ENCODE data around the gene FAM53A. TPM values are rescaled to one million over a fixed set of nuclear protein-coding genes. Genes with fewer than 3 reads are reported as not detected.
"Not testable (repeated sequence)": the region's sequence is repeated elsewhere in the genome, so short reads cannot be mapped to it uniquely, and the experiment has no call there.

FAM53A gene
- total RNA-seq, 1 donor from 2014 or later = 3.5 TPM

DNA sequence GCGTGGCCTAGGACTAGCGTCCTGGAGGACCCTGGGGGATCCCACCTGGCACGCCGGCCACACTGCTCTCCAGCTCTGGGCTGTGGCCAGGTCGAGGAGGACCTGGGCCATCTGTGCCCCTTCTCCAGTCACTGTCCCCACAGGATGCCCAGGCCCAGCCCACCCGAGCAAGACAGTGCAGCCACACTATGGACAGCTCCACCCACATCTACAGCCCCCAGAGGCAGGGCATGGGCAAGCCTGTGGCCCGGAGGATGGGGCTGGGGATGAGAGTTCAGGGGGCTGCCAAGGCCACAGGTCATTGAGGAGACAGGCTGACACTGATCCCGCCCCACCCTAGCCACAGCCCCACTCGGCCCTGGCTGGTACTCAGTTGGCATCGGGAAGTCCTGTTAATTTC lies 30.3 kb downstream of the FAM53A start:
- DNase-seq = no peak
- Mint-ChIP-seq H3K4me3 (no peak overlapping the region), H3K27ac (no peak overlapping the region), H3K9me3 (no peaks in the 10 kb centered on the region), H3K4me1 (no peaks in the 10 kb centered on the region), H3K27me3 (no peaks in the 10 kb centered on the region), H3K36me3 (ENCODE audit: low read depth) (no peaks in the 10 kb centered on the region)
- intact Hi-C loops (cut with micrococcal nuclease) = no loop called here

DNA sequence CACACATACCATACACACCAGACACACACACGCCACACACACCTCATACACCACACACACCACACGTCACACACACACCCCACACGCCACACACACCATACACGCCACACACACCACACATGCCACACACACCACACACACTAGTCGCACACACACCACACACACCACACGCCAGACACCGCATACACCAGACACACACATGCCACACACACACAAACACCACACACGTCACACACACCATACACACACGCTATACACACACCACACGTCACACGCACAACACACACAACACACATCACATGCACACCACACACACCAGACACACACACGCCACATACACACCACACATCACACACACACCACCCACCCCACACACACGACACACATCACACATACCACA lies 32.0 kb downstream of the FAM53A start:
- H3K27ac Mint-ChIP-seq = no peak overlapping the region
- H3K9me3 Mint-ChIP-seq = no peaks in the 10 kb centered on the region
- DNase-seq = no peak
- intact Hi-C loops (cut with micrococcal nuclease) = no loop called here
- H3K27me3 Mint-ChIP-seq = no peaks in the 10 kb centered on the region
- peaks cover 7% of the 10 kb centered on the region for H3K4me1 Mint-ChIP-seq
- no peaks in the 10 kb centered on the region for H3K36me3 Mint-ChIP-seq (ENCODE audit: low read depth)
- H3K4me3 Mint-ChIP-seq = no peak overlapping the region

GRCh38 chr4:1651609-1652008 lies 32.5 kb downstream of the FAM53A start:
- intact Hi-C loops (cut with micrococcal nuclease) = no loop called here
- DNase-seq = no peak
- Mint-ChIP-seq H3K4me1 (peaks cover 7% of the 10 kb centered on the region), H3K9me3 (no peaks in the 10 kb centered on the region), H3K4me3 (no peak overlapping the region), H3K27me3 (no peaks in the 10 kb centered on the region), H3K27ac (no peak overlapping the region), H3K36me3 (ENCODE audit: low read depth) (no peaks in the 10 kb centered on the region)

DNA sequence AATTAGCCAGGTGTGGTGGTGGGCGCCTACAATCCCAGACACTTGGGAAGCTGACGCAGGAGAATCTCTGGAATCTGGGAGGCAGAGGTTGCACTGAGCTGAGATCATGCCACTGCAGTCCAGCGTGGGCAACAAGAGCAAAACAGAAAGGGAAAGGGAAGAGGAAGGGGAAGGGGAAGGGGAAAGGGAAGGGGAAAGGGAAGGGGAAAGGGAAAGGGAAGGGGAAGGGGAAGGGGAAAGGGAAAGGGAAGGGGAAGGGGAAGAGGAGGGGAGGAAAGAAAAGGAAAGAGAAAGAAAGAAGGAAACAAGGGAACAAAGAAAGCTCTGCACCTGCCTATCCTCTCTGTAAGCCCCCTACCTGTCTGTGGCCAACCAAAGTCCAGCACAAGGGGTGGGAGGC lies 35.2 kb downstream of the FAM53A start:
- no peaks in the 10 kb centered on the region for H3K36me3 Mint-ChIP-seq (ENCODE audit: low read depth)
- H3K9me3 Mint-ChIP-seq = no peaks in the 10 kb centered on the region
- DNase-seq = no peak
- no peak overlapping the region for H3K4me3 Mint-ChIP-seq
- intact Hi-C loops (cut with micrococcal nuclease) = no loop called here
- H3K27ac Mint-ChIP-seq = no peak overlapping the region
- H3K27me3 Mint-ChIP-seq = no peaks in the 10 kb centered on the region
- H3K4me1 Mint-ChIP-seq = peaks cover 7% of the 10 kb centered on the region

- Mint-ChIP-seq H3K4me3 (no peak overlapping the region), H3K27ac (no peak overlapping the region), H3K9me3 (no peaks in the 10 kb centered on the region), H3K36me3 (ENCODE audit: low read depth) (no peaks in the 10 kb centered on the region), H3K27me3 (no peaks in the 10 kb centered on the region), H3K4me1 (peaks cover 7% of the 10 kb centered on the region)
- intact Hi-C loops (cut with micrococcal nuclease) = no loop called here
- DNase-seq = no peak
These were observed 36.7 kb downstream of the FAM53A start for GRCh38 chr4:1647432-1647831.

DNA sequence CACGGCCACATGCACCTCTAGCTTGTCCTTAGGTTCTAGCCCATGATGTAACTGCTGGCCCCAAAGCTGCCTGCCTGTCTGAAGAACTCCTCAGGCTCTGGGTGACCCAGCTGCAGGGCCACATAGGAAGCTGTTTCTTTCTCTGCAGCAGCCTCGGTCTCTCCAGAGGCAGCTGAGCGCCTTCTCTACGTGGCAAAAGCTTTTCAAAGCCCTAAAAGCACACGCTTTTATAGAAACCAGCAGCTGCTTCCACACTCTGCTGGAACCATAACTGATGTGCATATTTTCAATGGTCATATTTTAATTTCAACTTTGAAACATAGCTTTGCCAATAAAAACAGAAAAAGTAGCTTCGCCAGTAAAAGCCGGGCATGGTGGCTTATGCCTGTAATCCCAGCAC lies 37.4 kb downstream of the FAM53A start:
- Mint-ChIP-seq H3K27me3 (no peaks in the 10 kb centered on the region), H3K27ac (no peak overlapping the region), H3K36me3 (ENCODE audit: low read depth) (no peaks in the 10 kb centered on the region), H3K4me1 (peaks cover 7% of the 10 kb centered on the region), H3K9me3 (no peaks in the 10 kb centered on the region), H3K4me3 (no peak overlapping the region)
- intact Hi-C loops (cut with micrococcal nuclease) = no loop called here
- DNase-seq = no peak

DNA sequence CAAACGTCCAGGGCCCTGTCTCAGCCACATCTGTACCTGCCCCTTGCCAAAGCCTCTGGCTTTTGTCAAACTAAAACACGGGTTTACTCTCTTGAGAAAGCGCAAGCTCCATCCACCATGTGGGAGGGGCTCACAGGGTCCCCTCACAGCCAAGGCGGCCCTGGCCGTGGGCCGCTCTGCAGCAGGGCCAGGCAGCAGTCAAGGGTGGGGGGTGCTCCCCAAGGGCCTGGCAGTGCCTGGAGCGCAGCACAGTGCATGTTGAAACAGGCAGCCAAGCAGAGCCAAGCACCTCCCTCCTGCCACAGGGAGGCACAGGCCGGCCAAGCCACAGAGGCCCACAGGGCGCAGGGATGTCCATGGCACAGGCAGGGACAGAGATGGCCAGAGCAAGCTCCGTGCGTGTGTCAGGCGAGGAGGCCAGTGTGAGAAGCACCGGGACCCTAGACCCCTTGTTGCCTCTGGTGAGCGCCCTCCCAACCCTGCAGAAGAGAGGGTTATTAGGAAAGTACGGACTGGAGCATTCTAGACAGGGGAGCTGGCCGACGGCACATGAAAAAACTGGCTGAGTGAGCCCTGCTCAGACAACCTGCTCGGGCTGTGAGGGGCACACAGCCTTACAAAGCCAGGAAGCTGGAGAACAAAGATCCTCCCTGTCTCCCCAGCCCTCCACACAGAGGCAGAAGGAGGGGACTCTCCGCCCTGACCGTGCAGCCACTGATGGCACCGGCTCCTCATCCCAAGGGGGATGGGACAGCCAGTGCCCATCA lies 39.0 kb downstream of the FAM53A start:
- no peak for DNase-seq
- Mint-ChIP-seq H3K36me3 (ENCODE audit: low read depth) (no peaks in the 10 kb centered on the region), H3K4me1 (peaks cover 7% of the 10 kb centered on the region), H3K27me3 (no peaks in the 10 kb centered on the region), H3K4me3 (no peak overlapping the region), H3K27ac (no peak overlapping the region), H3K9me3 (no peaks in the 10 kb centered on the region)
- intact Hi-C loops (cut with micrococcal nuclease) = no loop called here

GRCh38 chr4:1643971-1644735 lies 40.0 kb downstream of the FAM53A start:
- Mint-ChIP-seq H3K27ac (no peak overlapping the region), H3K36me3 (ENCODE audit: low read depth) (no peaks in the 10 kb centered on the region), H3K4me3 (no peak overlapping the region), H3K9me3 (no peaks in the 10 kb centered on the region), H3K27me3 (no peaks in the 10 kb centered on the region), H3K4me1 (peaks cover 7% of the 10 kb centered on the region)
- DNase-seq = no peak
- intact Hi-C loops (cut with micrococcal nuclease) = no loop called here

DNA sequence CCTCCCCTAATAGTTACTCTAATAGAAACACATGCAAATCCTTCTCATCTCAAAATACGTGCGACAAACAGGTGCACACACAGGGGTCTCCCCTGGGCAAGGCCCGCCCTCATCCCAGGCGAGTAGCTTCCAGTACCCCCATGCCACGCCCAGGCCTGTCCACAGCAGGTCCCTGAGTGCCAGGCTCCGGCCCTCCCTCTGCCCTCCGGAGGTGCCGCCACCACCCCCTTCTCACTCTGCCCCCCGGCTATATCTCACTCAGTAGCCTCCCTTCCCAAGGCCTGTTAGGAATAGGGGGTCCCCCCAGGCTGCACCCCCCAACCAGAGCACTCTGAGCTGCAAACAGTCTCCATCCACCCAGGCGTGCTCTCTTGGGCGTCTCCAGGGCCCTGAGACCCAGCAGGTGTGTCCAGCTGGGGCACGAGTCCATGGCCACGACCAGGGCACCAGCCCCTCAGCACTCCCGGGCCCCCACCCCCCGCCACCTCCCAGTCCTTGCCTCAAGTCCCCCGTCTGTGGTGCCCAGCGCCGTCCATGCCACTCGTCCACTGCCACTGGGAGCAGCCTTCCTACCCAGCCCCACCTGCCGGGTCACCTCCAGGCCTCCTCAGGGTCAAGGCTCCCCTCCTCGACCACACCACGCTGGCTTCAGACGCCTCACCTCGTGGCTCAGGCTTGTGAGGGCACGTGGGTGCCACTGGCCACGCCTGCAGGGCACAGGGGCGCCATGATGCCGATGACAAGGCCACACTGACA lies 41.7 kb downstream of the FAM53A start:
- H3K27me3 Mint-ChIP-seq = no peaks in the 10 kb centered on the region
- H3K36me3 Mint-ChIP-seq (ENCODE audit: low read depth) = no peaks in the 10 kb centered on the region
- H3K9me3 Mint-ChIP-seq = no peaks in the 10 kb centered on the region
- intact Hi-C loops (cut with micrococcal nuclease) = no loop called here
- DNase-seq = no peak
- H3K4me1 Mint-ChIP-seq = peaks cover under 1% of the 10 kb centered on the region
- H3K4me3 Mint-ChIP-seq = no peak overlapping the region
- H3K27ac Mint-ChIP-seq = no peak overlapping the region

DNA sequence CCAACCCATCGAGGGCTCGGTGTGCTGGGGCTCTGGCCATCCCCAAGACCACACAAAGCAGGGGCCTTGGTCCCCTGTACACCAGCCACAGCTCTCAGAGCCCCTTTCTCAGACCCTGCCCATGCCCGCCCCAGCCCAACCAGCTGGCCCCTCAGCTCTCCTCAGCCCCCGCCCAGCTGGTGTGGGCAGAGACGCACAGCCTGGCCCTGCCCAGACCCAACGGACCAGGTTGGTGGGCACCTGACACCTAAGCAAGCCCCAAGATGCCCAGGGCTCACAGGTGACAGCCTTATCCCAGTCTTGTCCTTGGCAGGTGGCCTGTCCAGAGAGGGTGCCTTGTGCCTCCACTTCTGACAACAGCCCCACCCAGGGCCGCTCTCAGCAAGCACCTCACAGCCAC lies 42.4 kb downstream of the FAM53A start:
- no peak overlapping the region for H3K27ac Mint-ChIP-seq
- H3K9me3 Mint-ChIP-seq = no peaks in the 10 kb centered on the region
- no peaks in the 10 kb centered on the region for H3K4me1 Mint-ChIP-seq
- H3K36me3 Mint-ChIP-seq (ENCODE audit: low read depth) = no peaks in the 10 kb centered on the region
- no peaks in the 10 kb centered on the region for H3K27me3 Mint-ChIP-seq
- intact Hi-C loops (cut with micrococcal nuclease) = no loop called here
- no peak for DNase-seq
- no peak overlapping the region for H3K4me3 Mint-ChIP-seq

DNA sequence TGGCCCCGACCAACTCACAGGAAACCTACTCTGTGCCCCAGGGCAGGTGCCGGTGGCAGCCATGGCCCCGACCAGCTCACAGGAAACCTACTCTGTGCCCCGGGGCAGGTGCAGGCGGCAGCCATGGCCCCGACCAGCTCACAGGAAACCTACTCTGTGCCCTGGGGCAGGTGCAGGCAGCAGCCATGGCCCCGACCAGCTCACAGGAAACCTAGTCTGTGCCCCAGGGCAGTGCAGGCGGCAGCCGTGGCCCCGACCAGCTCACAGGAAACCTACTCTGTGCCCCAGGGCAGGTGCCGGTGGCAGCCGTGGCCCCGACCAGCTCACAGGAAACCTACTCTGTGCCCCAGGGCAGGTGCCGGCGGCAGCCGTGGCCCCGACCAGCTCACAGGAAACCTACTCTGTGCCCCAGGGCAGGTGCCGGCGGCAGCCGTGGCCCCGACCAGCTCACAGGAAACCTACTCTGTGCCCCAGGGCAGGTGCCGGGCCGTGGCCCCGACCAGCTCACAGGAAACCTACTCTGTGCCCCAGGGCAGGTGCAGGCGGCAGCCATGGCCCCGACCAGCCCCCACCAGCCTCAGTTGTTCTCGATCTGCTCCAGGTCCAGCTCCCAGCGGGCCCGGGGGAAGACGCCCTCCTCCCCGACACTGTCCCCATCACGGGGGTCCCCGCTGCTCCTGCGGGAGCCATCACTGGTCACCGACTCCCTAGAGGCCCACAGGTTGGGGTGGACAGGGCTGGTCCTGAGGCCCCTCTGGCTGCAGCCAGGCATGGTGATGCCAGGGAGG lies 43.2 kb downstream of the FAM53A start:
- H3K27ac Mint-ChIP-seq; intact Hi-C loops (cut with micrococcal nuclease); DNase-seq; H3K27me3 Mint-ChIP-seq; H3K36me3 Mint-ChIP-seq (ENCODE audit: low read depth); H3K4me1 Mint-ChIP-seq; H3K4me3 Mint-ChIP-seq; H3K9me3 Mint-ChIP-seq: not testable (repeated sequence)

DNA sequence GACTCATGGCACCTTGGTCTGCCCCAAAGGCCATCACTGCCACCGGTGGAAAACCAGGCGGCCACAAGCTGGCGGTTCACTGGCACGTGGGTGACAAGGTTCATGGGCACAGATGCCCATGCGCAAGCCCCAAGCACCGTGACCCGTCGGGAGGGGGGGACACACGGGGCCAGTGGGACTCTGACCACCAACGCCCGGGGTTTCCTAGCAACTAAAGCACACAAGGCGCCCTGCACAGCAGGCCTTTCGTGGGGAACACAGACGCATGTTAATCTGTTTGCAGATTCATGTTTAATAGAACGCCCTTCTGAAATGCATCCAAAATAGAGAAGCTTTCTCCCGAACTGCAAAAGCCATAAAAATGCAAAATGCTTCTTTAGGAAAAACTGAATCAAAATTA lies 43.9 kb downstream of the FAM53A start:
- H3K4me1 Mint-ChIP-seq = no peaks in the 10 kb centered on the region
- H3K9me3 Mint-ChIP-seq = no peaks in the 10 kb centered on the region
- no peak for DNase-seq
- H3K27me3 Mint-ChIP-seq = no peaks in the 10 kb centered on the region
- no peaks in the 10 kb centered on the region for H3K36me3 Mint-ChIP-seq (ENCODE audit: low read depth)
- H3K4me3 Mint-ChIP-seq = no peak overlapping the region
- H3K27ac Mint-ChIP-seq = no peak overlapping the region
- intact Hi-C loops (cut with micrococcal nuclease) = no loop called here

DNA sequence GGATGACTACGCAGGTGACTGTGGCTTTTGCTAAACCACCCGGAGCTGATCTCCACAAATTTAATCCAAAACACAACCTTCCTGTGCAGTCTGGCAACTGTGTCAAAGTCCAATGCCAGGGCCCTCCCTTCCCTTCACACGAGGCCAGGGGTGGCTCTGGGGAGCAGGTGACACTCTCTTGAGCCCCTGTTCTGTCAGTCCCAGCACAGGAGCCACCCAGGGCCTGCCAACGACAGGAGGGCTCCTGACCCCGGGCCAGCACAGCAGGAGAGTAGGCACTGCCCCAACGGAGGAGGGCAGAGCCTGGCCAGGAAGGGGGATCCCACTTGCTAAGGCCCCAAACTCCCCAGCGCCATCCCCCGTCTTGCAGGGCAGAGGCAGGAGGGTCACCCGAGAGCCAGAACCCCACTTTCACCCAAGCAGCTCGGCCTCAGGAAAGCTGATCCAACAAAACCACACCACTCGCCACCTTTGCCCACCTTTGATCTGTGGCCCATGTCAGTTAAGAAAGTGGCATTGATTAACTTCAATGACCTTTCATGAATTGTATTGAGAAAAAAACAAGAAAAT lies 44.7 kb downstream of the FAM53A start:
- H3K27ac Mint-ChIP-seq = no peak overlapping the region
- intact Hi-C loops (cut with micrococcal nuclease) = no loop called here
- no peaks in the 10 kb centered on the region for H3K4me1 Mint-ChIP-seq
- H3K4me3 Mint-ChIP-seq = no peak overlapping the region
- H3K36me3 Mint-ChIP-seq (ENCODE audit: low read depth) = no peaks in the 10 kb centered on the region
- no peaks in the 10 kb centered on the region for H3K27me3 Mint-ChIP-seq
- H3K9me3 Mint-ChIP-seq = no peaks in the 10 kb centered on the region
- DNase-seq = no peak
